HepG2 (cell line): ENCODE data around the gene MCM3.

Experiments used
- CEBPG ChIP-seq: IDR thresholded peaks from 2 replicates; pipeline ENCODE4 v1.6.1; 2016
- RBFOX2 ChIP-seq: fragments of 200-400 bp; formaldehyde crosslinking; IDR thresholded peaks from 2 replicates; pipeline ENCODE4 v1.6.1; 2017; ENCODE audit warnings: low read depth, mild to moderate bottlenecking, low read length
- TF ChIP-seq, protein P1 (sequence below): sonication (generic); IDR thresholded peaks from 2 replicates; pipeline ENCODE4 v1.6.1; 2016; ENCODE audit warnings: low read depth, borderline replicate concordance

DNA sequence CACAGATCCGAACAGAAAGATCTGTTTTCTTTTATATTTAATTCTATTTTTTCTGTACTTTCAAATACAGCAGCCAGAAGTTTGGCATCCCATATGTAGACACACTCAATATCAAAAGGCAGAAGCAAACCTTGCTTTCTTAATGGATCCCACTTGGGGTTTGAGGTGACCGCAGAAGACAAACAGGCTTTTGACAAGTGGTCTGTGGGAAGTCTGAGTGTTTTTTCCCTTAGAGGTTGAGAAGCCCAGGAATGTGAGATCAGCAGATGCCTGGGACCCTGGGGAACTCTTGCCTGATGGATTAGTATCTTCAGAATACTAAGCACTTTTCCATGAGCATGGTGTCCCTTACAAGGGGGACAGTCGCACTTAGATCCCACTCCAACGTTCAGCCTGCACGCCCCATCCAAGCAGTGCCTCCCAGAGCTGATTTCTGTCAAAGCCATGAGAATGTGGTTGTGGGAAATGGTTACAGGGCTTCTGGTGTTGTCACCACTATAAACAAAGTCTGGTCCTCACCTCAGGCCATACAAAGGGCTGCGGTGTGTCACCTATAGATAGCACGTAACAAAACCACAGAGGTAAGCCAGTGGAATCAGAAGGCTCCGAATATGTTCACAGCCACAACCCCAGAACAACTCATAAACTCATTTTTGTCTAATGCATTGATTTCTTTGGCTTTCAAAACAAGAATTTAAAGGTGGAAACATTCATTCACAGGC, 53.0 kb downstream of the MCM3 start:
- TF ChIP-seq RBFOX2 (no peak), CEBPG (CRISPR knock-in tag) (no peak)
- TF ChIP-seq, protein P1, sequence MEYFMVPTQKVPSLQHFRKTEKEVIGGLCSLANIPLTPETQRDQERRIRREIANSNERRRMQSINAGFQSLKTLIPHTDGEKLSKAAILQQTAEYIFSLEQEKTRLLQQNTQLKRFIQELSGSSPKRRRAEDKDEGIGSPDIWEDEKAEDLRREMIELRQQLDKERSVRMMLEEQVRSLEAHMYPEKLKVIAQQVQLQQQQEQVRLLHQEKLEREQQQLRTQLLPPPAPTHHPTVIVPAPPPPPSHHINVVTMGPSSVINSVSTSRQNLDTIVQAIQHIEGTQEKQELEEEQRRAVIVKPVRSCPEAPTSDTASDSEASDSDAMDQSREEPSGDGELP, result no peak
